Rectal smooth muscle tissue (tissue), 1 donor: Measurements from ENCODE around the gene AOC2.

Source experiments
- H3K27ac ChIP-seq: one replicate; pipeline ENCODE4 v1.7.0; 2013; ENCODE audit warnings: low read depth, low read length, inconsistent platforms
- H3K27me3 ChIP-seq: one replicate; pipeline ENCODE4 v1.7.0; 2013; ENCODE audit warnings: low read length; ENCODE audit not compliant: control insufficient read depth, insufficient read depth
- H3K36me3 ChIP-seq: one replicate; pipeline ENCODE4 v1.7.0; 2013; ENCODE audit warnings: low read length; ENCODE audit not compliant: control insufficient read depth, insufficient read depth
- H3K4me1 ChIP-seq: one replicate; pipeline ENCODE4 v1.7.0; 2013; ENCODE audit warnings: low read length; ENCODE audit not compliant: control insufficient read depth, insufficient read depth
- H3K4me3 ChIP-seq: one replicate; pipeline ENCODE4 v1.7.0; 2013; ENCODE audit warnings: low read length
- H3K9ac ChIP-seq: one replicate; pipeline ENCODE4 v1.7.0; 2013; ENCODE audit warnings: low read length

Gene AOC2

DNA sequence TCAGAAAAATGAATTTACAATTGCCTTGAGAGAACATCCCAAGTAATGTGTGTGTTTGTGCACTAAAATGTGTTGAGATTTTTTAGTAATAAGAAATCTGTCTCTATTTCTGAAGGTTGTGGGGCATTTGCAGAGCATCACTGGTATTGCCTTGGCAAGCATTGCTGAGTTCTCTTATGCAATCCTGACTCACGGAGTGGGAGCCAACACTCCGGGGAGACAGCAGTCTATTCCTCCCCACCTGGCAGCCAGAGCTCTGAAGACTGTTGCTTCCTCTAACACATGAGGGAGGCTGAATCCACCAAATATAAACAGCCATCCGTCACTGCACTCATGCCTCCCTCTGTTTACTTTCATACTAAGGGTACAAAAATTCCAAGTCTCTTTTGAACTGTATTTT, 35.1 kb upstream of the AOC2 start:
- Histone ChIP-seq H3K4me3 (no peak overlapping the region), H3K36me3 (peaks cover 15% of the 10 kb centered on the region), H3K4me1 (peaks cover 7% of the 10 kb centered on the region), H3K9ac (no peak overlapping the region), H3K27me3 (no peaks in the 10 kb centered on the region), H3K27ac (peak overlapping the region; percentile 33)

DNA sequence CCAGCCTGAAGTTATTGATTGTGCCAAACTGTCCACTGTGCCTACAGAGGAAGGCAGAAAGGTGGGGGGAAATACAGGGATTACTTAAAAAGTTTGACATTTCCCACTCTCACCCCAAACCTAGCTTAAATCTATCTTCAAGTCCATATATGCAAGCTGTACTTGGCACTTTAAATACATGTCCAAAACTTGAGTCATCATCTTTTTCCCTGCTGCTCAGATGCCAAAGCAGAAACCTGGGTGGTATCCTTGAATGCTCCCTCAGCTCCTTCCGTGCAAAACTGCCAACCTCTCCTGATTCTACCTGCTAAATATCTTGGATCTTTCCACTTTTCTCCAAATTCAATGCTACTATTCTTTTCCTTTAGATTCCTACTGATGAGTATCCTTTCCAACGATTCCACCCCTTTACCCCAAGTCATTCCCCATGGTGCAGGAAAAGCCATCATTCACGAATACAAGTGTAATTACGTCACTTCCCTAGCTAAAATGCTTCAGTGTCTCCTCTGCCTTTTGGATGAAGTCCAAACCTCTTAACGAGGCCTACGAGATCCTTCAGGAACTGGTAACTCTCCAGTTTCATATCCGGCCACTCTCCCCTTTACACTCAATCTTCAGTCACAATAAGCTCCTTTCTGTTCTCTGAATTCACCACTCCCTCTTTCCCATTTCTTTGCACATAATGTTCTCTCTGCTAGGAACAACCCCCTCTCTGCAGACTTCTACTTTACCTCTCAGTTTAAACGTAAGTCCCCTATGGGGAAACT, 29.6 kb upstream of the AOC2 start:
- peaks cover 46% of the 10 kb centered on the region for H3K36me3 ChIP-seq
- H3K4me3 ChIP-seq = no peak overlapping the region

DNA sequence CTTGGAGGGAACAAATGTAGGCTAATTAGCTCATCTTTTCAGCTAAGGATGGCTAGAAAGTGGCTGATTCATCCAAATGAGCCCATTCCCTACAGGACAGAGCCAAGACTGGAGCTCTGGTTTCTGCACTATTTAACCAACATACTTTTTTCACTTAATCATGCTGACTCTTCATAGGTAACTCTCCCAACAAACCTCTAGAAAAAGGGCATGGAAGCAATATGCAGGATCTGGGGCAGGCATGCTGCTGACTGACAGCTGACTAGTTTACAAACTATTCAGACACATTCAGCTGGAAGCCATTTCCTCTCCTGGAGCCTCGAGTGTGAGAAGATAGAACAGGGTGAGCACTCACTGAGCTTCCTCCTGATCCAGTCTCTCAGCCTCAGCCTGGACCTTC, 26.5 kb upstream of the AOC2 start:
- no peak overlapping the region for H3K27ac ChIP-seq
- peaks cover 44% of the 10 kb centered on the region for H3K36me3 ChIP-seq
- peaks cover 2% of the 10 kb centered on the region for H3K4me1 ChIP-seq
- no peak overlapping the region for H3K9ac ChIP-seq
- H3K27me3 ChIP-seq = no peaks in the 10 kb centered on the region
- no peak overlapping the region for H3K4me3 ChIP-seq

More for the DNA sequence above, 29.6 kb upstream of the AOC2 start:
- H3K27ac ChIP-seq = no peak overlapping the region
- no peak overlapping the region for H3K9ac ChIP-seq
- H3K4me1 ChIP-seq = peaks cover 2% of the 10 kb centered on the region
- H3K27me3 ChIP-seq = no peaks in the 10 kb centered on the region

DNA sequence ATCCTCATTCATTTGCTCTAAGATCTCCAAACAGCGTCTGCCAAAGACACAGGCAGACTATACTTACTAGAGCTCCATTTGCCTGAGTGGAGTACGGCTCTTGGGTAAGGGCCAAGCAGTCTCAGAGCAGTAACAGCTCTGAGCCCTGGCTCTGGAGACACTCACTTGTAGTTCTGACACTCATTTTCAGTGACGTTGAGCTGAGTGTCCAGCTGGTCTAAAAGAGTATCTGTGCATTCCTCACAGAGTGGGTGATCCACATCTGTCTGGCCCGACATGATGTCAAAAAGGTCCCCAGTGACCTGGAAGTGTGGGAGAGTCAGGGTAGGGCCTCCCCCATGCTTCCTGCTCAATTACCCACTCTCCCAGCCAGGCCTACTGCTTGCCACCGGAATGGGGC, 26.0 kb upstream of the AOC2 start:
- no peak overlapping the region for H3K9ac ChIP-seq
- peaks cover 3% of the 10 kb centered on the region for H3K4me1 ChIP-seq
- H3K27ac ChIP-seq = no peak overlapping the region
- H3K27me3 ChIP-seq = no peaks in the 10 kb centered on the region
- peaks cover 44% of the 10 kb centered on the region for H3K36me3 ChIP-seq
- no peak overlapping the region for H3K4me3 ChIP-seq

DNA sequence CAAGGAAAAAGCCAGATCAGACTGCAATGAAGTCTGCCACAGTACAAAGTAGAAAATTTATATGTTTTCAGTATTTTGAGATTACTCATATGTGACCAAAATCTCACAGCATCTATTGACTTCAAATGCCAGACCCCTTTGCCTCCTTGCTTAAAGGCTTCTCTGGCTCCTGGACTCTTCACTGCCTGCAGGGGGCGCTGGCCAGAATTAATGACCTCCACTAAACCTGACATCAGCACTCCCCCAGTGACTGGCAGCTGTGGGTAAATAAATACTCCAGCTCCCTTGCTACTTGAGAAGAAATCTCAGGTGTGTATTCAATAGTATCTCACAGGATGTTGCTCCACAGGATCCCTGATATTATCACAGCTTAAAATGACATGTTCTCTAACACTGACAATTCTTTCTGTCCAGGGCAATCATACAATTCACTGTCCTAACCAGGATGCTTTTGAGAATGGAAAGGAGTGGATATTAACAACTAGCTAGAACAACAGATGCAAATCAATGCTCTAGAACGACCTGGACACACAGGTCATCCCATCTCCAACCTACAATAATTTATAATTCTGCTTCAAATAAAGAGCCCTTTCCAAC, 24.3 kb upstream of the AOC2 start:
- H3K36me3 ChIP-seq = peaks cover 36% of the 10 kb centered on the region
- H3K4me3 ChIP-seq = no peak overlapping the region
- H3K4me1 ChIP-seq = peaks cover 6% of the 10 kb centered on the region
- no peaks in the 10 kb centered on the region for H3K27me3 ChIP-seq
- H3K9ac ChIP-seq = no peak overlapping the region
- no peak overlapping the region for H3K27ac ChIP-seq

DNA sequence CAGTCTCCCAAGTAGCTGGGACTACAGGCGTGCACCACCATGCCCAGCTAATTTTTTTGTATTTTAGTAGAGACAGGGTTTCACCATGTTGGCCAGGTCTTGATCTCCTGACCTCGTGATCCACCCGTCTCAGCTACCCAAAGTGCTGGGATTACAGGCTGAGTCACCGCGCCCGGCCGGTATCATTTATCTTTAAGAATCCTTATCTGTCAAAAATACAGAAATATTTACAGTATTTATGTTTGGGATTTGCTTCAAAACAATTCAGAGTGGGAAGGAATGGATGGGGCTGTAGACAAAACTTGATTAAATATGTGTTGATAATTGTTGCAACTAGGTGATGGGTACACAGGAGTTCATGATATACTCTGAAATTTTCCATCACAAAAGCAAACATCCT, 23.2 kb upstream of the AOC2 start:
- Histone ChIP-seq H3K27me3 (no peaks in the 10 kb centered on the region), H3K4me1 (peaks cover 4% of the 10 kb centered on the region), H3K9ac (no peak overlapping the region), H3K4me3 (no peak overlapping the region), H3K27ac (no peak overlapping the region), H3K36me3 (peaks cover 27% of the 10 kb centered on the region)

DNA sequence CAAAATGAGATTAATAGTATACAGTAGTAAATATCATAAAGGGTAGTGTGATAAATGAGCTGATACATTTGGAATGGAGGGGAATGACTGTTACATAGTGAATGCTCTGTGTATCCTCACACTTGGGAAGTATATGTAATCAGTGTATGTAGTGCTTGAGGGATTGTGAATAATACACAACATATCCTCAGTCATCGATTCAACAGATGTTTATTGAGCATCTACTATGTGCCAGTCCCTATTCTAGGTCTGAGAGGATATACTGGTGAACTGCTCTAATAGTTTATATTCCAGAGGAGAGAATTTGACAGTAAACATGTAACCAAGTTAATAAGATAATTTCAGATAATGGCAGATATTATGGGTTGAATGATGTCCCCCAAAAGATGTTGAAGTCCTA, 16.9 kb upstream of the AOC2 start:
- Histone ChIP-seq H3K4me1 (peaks cover 5% of the 10 kb centered on the region), H3K4me3 (no peak overlapping the region)

DNA sequence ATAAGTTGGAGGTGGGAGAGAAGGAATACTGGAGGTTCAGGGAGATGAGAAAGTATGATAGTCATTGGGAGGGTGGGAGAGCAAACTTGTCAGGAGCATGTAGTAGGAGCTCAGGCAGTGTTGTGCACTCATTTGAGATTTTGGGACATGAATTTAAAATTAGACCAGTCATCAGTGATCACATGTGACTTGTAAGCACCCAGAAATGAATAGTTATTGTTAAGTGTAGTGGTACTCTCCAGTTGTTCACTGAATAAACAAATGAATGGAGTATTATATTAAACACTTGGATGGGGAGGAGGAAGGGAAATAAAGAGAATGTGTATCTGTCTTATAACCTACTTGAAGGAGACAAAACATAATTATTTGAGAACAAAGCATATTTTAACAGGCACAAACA, 13.4 kb upstream of the AOC2 start:
- H3K4me1 ChIP-seq = peaks cover 4% of the 10 kb centered on the region

More for the DNA sequence above, 16.9 kb upstream of the AOC2 start:
- Histone ChIP-seq H3K27ac (no peak overlapping the region), H3K9ac (no peak overlapping the region), H3K36me3 (no peaks in the 10 kb centered on the region), H3K27me3 (no peaks in the 10 kb centered on the region)

DNA sequence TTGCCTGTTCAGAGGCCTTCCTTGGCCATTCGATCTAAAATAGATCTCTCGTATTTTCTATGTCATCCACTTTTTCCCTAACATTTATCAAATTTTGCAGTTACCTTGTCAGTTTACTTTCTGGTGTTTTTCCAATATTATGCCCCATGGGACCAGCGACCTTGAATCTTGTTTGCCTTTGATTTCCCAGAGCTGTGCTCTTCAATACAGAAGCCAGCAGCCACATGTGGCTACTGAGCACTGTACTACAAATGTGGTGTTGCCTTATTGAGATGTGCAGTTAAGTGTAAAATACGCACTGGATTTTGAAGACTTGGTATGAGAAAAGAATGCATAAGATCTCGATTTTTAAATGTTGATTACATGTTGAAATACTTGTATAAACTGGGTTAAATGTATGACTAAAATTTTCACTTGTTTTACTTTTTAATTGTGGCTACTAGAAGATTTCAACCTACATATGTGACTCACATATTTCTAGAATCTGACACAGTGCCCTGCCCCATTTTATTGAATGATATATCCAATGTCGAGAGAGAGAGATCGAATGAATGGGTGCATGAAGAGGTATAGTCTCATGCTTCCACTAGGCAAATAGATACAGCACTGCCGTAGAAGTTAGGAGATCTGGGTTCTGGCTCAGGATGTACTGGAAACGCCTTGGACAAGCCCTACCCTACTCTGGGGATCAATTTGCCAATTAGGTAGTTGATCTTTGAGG, 12.0 kb upstream of the AOC2 start:
- peaks cover 6% of the 10 kb centered on the region for H3K36me3 ChIP-seq
- H3K4me3 ChIP-seq = peak overlapping the region; percentile 85
- no peaks in the 10 kb centered on the region for H3K27me3 ChIP-seq
- peak overlapping the region; percentile 94 for H3K9ac ChIP-seq
- H3K4me1 ChIP-seq = peaks cover 4% of the 10 kb centered on the region
- H3K27ac ChIP-seq = peak overlapping the region; percentile 94

More for the DNA sequence above, 13.4 kb upstream of the AOC2 start:
- Histone ChIP-seq H3K27ac (no peak overlapping the region), H3K9ac (no peak overlapping the region), H3K36me3 (no peaks in the 10 kb centered on the region), H3K27me3 (no peaks in the 10 kb centered on the region), H3K4me3 (no peak overlapping the region)

DNA sequence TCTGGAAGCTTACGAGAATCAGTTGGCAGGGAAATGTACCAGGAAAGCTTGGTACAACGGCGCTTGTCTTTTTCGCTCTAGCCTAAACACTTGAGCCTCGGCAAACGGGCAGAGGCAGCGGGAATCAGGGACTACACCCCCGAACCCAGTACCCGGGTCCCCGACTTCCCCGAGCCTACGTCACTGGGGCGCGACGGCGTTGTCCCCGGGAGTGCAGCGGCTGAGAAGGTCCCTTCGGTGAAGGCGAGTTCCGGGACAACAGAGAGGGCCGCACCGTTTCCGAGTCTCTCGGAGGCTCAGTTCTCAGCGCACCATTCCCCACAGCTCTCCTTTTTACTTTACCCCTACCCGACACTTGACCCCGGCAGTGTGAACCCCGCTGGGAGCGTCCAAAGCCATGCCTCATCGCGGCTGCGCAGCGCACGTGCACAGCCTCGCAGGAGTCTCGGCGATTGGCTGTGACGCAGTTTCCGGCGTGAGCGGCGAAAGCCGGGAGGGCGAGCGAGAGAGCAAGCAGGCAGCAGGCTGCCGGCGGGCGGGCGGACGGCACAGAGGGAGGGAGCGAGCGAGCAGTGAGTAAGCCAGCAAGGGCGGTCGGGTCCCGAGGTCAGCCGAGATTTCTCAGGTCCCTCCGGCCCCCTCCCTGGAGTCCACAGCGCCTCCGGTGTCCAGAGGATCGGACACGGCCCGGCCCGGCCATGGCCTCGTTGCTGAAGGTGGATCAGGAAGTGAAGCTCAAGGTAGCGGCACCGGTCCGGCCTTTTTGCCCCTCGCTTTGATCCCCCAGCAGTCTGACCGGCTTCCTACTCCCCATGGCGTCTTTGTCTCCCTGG, 11.2 kb upstream of the AOC2 start, which contains the start of gene PSME3:
PSME3 (plus strand) TSS at position 464 of the 833 bp plus-strand sequence; CDS start at position 699, 235 bp downstream.
- Histone ChIP-seq H3K4me3 (peak within 1 kb of the TSS; percentile 85), H3K27ac (peak within 1 kb of the TSS; percentile 94), H3K27me3 (no peaks in the 10 kb centered on the region), H3K4me1 (peaks cover 4% of the 10 kb centered on the region), H3K9ac (peak within 1 kb of the TSS; percentile 94), H3K36me3 (peaks cover 13% of the 10 kb centered on the region)

DNA sequence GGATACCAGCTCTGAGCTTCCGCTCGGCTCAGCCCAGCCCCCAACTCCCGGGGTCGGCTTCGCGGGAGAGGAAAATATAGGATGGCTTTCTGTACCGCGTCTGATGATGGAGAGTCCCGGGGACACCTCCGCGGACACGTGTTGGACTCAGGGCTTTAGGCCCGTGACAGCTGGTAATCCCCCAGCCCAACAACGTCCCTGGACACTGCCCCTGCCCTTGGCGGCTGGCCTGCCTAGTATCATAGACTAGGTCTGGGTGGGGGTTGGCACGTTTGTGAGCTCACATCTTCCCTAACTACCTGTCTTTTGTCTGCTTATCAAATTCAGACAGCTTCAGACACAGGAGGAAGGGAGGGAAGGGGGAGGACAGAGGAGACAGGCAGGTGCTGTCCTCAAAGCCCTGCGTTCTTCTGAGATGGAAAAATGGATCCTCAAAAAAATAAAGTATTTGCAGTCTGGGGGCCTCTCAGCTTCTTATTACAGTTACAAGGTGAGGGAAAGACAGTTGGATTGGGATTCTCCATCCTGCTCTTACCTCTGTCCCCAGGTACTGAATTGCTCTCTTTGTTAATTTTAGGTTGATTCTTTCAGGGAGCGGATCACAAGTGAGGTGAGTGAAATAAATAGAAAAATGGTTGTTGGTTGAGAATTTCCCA, 10.5 kb upstream of the AOC2 start:
- H3K27me3 ChIP-seq = no peaks in the 10 kb centered on the region
- H3K9ac ChIP-seq = peak overlapping the region; percentile 63
- peaks cover 20% of the 10 kb centered on the region for H3K36me3 ChIP-seq
- H3K4me1 ChIP-seq = peaks cover 4% of the 10 kb centered on the region
- H3K27ac ChIP-seq = peak overlapping the region; percentile 94
- H3K4me3 ChIP-seq = peak overlapping the region; percentile 85
